ENCODE measurements around the gene STYK1.

STYK1 gene

GRCh38 chr12:10634427-10634826 is 39.4 kb downstream of the STYK1 start:
- Histone ChIP-seq H3K27ac (ENCODE audit: low read depth, low read length) (no peak overlapping the region), H3K4me2 (ENCODE audit: low read depth, low read length, poor library complexity, severe bottlenecking) (no peak overlapping the region), H3K9me2 (replicated peaks; ENCODE audit: insufficient read depth, low read length) (no peaks in the 10 kb centered on the region), H3K79me2 (ENCODE audit: insufficient read depth, low read length) (no peaks in the 10 kb centered on the region), H3K9ac (ENCODE audit: low read length) (no peak overlapping the region), H3F3A (ENCODE audit: insufficient read depth) (no peaks in the 10 kb centered on the region), H3K9me3 (ENCODE audit: insufficient read depth, low read length) (no peaks in the 10 kb centered on the region), H3K4me3 (ENCODE audit: insufficient read depth, low read length, poor library complexity, severe bottlenecking) (no peak overlapping the region), H3K36me3 (ENCODE audit: low read length) (no peaks in the 10 kb centered on the region), H2AFZ (ENCODE audit: low read depth, low read length, severe bottlenecking) (no peak overlapping the region), H3K27me3 (ENCODE audit: low read length) (no peaks in the 10 kb centered on the region), H4K20me1 (ENCODE audit: low read depth, low read length) (no peaks in the 10 kb centered on the region)
- no peak for TF ChIP-seq CTCF (IDR thresholded peaks at IDR 0.05; ENCODE audit: insufficient read depth, low read length, poor library complexity, severe bottlenecking)
- TF ChIP-seq EZH2phosphoT487 (conservative IDR thresholded peaks at IDR 0.05; ENCODE audit: low read length): no peak

GRCh38 chr12:10633541-10633940 is 40.3 kb downstream of the STYK1 start:
- Histone ChIP-seq H2AFZ (ENCODE audit: low read depth, low read length, severe bottlenecking) (no peak overlapping the region), H3K9me3 (ENCODE audit: insufficient read depth, low read length) (no peaks in the 10 kb centered on the region), H3K9ac (ENCODE audit: low read length) (no peak overlapping the region), H3K79me2 (ENCODE audit: insufficient read depth, low read length) (no peaks in the 10 kb centered on the region), H4K20me1 (ENCODE audit: low read depth, low read length) (no peaks in the 10 kb centered on the region), H3K4me2 (ENCODE audit: low read depth, low read length, poor library complexity, severe bottlenecking) (no peak overlapping the region), H3K27me3 (ENCODE audit: low read length) (no peaks in the 10 kb centered on the region), H3K36me3 (ENCODE audit: low read length) (no peaks in the 10 kb centered on the region), H3F3A (ENCODE audit: insufficient read depth) (no peaks in the 10 kb centered on the region), H3K4me3 (ENCODE audit: insufficient read depth, low read length, poor library complexity, severe bottlenecking) (no peak overlapping the region), H3K27ac (ENCODE audit: low read depth, low read length) (no peak overlapping the region), H3K9me2 (replicated peaks; ENCODE audit: insufficient read depth, low read length) (no peaks in the 10 kb centered on the region)
- no peak for TF ChIP-seq CTCF (IDR thresholded peaks at IDR 0.05; ENCODE audit: insufficient read depth, low read length, poor library complexity, severe bottlenecking)
- no peak for TF ChIP-seq EZH2phosphoT487 (conservative IDR thresholded peaks at IDR 0.05; ENCODE audit: low read length)

GRCh38 chr12:10632226-10632625 is 41.6 kb downstream of the STYK1 start:
- H3K9ac ChIP-seq (ENCODE audit: low read length): no peak overlapping the region
- TF ChIP-seq EZH2phosphoT487 (conservative IDR thresholded peaks at IDR 0.05; ENCODE audit: low read length): no peak
- no peak for TF ChIP-seq CTCF (IDR thresholded peaks at IDR 0.05; ENCODE audit: insufficient read depth, low read length, poor library complexity, severe bottlenecking)
- no peaks in the 10 kb centered on the region for H3F3A ChIP-seq (ENCODE audit: insufficient read depth)
- no peaks in the 10 kb centered on the region for H3K27me3 ChIP-seq (ENCODE audit: low read length)
- no peaks in the 10 kb centered on the region for H3K9me3 ChIP-seq (ENCODE audit: insufficient read depth, low read length)
- H3K9me2 ChIP-seq (replicated peaks; ENCODE audit: insufficient read depth, low read length): no peaks in the 10 kb centered on the region
- no peak overlapping the region for H3K4me3 ChIP-seq (ENCODE audit: insufficient read depth, low read length, poor library complexity, severe bottlenecking)
- no peaks in the 10 kb centered on the region for H3K36me3 ChIP-seq (ENCODE audit: low read length)
- H3K4me2 ChIP-seq (ENCODE audit: low read depth, low read length, poor library complexity, severe bottlenecking): no peak overlapping the region
- H3K79me2 ChIP-seq (ENCODE audit: insufficient read depth, low read length): no peaks in the 10 kb centered on the region
- H3K27ac ChIP-seq (ENCODE audit: low read depth, low read length): no peak overlapping the region
- no peaks in the 10 kb centered on the region for H4K20me1 ChIP-seq (ENCODE audit: low read depth, low read length)
- no peak overlapping the region for H2AFZ ChIP-seq (ENCODE audit: low read depth, low read length, severe bottlenecking)
